H1 (cell line): ENCODE results near the gene MRPS12. TPM values are rescaled to one million over a fixed set of nuclear protein-coding genes. Genes with fewer than 3 reads are reported as not detected.

Source experiments
- ASH2L ChIP-seq: fragments of 200-600, 300-600 bp; sonication (generic); IDR thresholded peaks from one replicate; pipeline ENCODE4 v1.7.1; 2017; ENCODE audit warnings: low read length
- CBX5 ChIP-seq: fragments of 300-800, 300-1000 bp; sonication (generic); IDR thresholded peaks from 2 replicates; pipeline ENCODE4 v1.7.1; 2016; ENCODE audit warnings: antibody characterized with exemption, low read length, low read depth
- CBX8 ChIP-seq: fragments of 300-800, 300-1000 bp; sonication (generic); IDR thresholded peaks from 2 replicates; pipeline ENCODE4 v1.7.1; 2016; ENCODE audit warnings: low read depth, low read length, borderline replicate concordance
- EGR1 ChIP-seq: IDR thresholded peaks from 2 replicates; pipeline ENCODE4 v1.6.1; 2011; ENCODE audit warnings: low read depth, low read length, borderline replicate concordance
- EZH2 ChIP-seq: fragments of 200-600 bp; sonication (generic); IDR thresholded peaks from 2 replicates; pipeline ENCODE4 v1.7.1; 2012; ENCODE audit warnings: low read depth, mild to moderate bottlenecking, moderate library complexity, low read length, inconsistent platforms; ENCODE audit not compliant: severe bottlenecking
- NANOG ChIP-seq: IDR thresholded peaks from 2 replicates; pipeline ENCODE4 v1.6.1; 2011; ENCODE audit warnings: low read length, low read depth, mild to moderate bottlenecking, inconsistent platforms; ENCODE audit not compliant: insufficient read depth, poor library complexity, severe bottlenecking
- PHF8 ChIP-seq: fragments of 200-600 bp; sonication (generic); conservative IDR thresholded peaks from 2 replicates; pipeline ENCODE4 v1.7.1; 2012; ENCODE audit warnings: low read depth, mild to moderate bottlenecking, inconsistent platforms, low read length, moderate library complexity
- ZNF274 ChIP-seq: IDR thresholded peaks from 2 replicates; pipeline ENCODE4 v1.7.0; 2012; ENCODE audit warnings: low read length, borderline replicate concordance; ENCODE audit errors: extremely low read depth
- polyA plus RNA-seq, 7 experiments: library from polyadenylated mRNA; depleted of rRNA in 3 of 7; stranded (reverse) in 5 of 7; unstranded in 2 of 7; fragments of >200 nt in 5 of 7; fragments of 200-250 nt in 2 of 7; gene quantifications; 1 replicate in 5 of 7; 2 replicates in 1 of 7; 4 replicates in 1 of 7; pipeline versions ENCODE4 v1.2.1 to v1.2.3, GENCODE V29; 2011 to 2013; ENCODE audit warnings: missing spikeins in 2 of 7, mixed read lengths in 2 of 7
- total RNA-seq: library from RNA; stranded (reverse); fragmentation: NEBNext Ultra II Directional; extraction: Animal tissue kit (Norgen Biotek cat#: 25700); gene quantifications from 2 replicates; pipeline ENCODE4 v1.2.1, GENCODE V29; 2021

MRPS12 gene
- total and polyA plus RNA-seq, 2 of the 8 experiments (the other 6 are each of a cell fraction or from before 2014, with no cell fraction given), result 79.0 to 175 TPM

DNA sequence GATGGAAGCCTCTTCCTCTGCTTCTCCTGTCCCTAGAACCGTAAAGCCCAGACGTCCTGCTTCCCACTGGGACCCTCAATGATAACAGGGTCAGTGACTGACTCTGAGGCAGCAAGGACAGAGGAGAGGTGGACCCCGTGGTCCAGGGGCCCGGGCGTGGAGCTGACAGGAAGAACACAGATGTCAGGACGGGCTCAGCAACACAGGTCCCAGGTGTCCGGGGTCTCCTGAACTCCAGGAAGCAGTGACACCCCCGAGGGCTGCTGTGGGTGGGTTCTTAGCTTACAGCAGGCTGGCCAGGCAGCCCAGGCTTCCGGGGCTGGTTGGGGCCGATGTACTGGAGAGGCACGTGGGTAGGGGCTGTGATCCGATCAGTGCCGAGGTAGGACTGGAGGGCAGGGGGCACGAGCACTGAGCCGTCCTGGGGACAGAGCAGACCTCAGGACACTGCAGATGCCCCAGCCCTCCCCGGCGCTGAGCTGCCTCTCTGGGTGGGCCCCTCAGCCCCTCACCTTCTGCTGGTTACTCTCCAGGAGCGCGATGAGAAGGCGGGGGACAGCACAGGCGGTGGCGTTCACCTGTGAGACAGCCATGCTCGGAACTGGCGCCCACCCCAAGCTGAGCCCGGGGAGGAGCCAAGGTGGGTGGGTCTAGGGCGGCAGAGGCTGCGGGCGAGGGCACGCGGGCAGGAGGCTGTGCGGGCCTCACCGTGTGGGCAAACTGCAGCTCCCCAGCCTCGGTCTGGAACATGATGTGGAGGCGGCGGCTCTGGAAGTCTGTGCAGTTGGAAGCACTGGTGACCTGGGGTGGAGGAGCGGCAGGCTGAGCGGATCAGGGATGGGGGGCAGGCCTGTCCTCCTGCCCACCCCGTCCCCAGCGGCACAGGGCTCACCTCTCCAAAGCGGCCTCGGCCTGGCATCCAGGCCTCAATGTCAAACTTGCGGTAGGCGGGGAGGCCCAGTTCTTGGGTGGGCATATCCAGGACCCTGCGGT lies 15.1 kb upstream of the MRPS12 start (continued):
- TF ChIP-seq NANOG, result no peak
- no peak for TF ChIP-seq ZNF274
- TF ChIP-seq ASH2L, result no peak
- TF ChIP-seq EZH2, result no peak
- no peak for TF ChIP-seq CBX5
- no peak for TF ChIP-seq CBX8
- no peak for TF ChIP-seq PHF8
- no peak for TF ChIP-seq EGR1
